K562 (cell line): ENCODE measurements around the gene CAMK2G. TPM values are rescaled to one million over a fixed set of nuclear protein-coding genes. Genes with fewer than 3 reads are reported as not detected.

ENCODE experiments used
- ATAC-seq: fragments of 200-7000 bp; cut with Tn5 transposase; 3 replicates; pipeline ENCODE4 v1.9.1; 2020; ENCODE audit warnings: moderate library complexity
- BruUV-seq: library from RNA; stranded (reverse); fragments of 400-500 nt; replicated peaks from 2 replicates; lab custom pipeline; 2021; lab: Mats Ljungman, UMichigan
- CTCF ChIA-PET: fragments of 300-600 bp; formaldehyde crosslinking; extraction: SDS; loops from one replicate; lab custom pipeline; 2021; ENCODE audit warnings: low intra/inter-chr PET ratio; lab: Yijun Ruan, JAX
- POLR2A ChIA-PET: fragments of 300-600, 350-650 bp; sonication (Branson Sonifier 250); formaldehyde crosslinking; extraction: SDS; loops from one replicate; lab custom pipeline; 2021; ENCODE audit warnings: antibody characterized with exemption, inconsistent platforms; lab: Yijun Ruan, JAX
- DNase-seq, 4 experiments: peaks; one replicate each; pipeline versions ENCODE4 v3.0.0 to v3.0.0-alpha.2; 2011 to 2018; ENCODE audit warnings: low spot score in 3 of 4, mixed read lengths in 3 of 4; ENCODE audit errors: extremely low read depth in 1 of 4
- FAIRE-seq: peaks from 2 replicates; lab custom pipeline; 2011; peaks lifted over from hg19 to GRCh38; lab: Jason Lieb, UNC
- H2AFZ ChIP-seq: 2 replicates; pipeline ENCODE4 v1.6.0; 2011; ENCODE audit warnings: low read depth, low read length, control low read depth, inconsistent platforms
- H3K27ac ChIP-seq: fragments of 200-600 bp; 3 replicates; pipeline ENCODE4 v1.8.0; 2011; ENCODE audit warnings: low read depth, mild to moderate bottlenecking, control low read depth, inconsistent platforms, low read length, moderate library complexity, mixed read lengths; ENCODE audit errors: extremely low read depth
- H3K27me3 ChIP-seq, 2 experiments: fragments of 300-600 bp in 1 of 2; 2 replicates in 1 of 2; 3 replicates in 1 of 2; pipeline versions ENCODE4 v1.6.0 to v1.8.0; 2011; ENCODE audit warnings: inconsistent platforms in 2 of 2, low read length in 2 of 2, mild to moderate bottlenecking in 1 of 2, mixed read lengths in 1 of 2, moderate library complexity in 1 of 2; ENCODE audit not compliant: control insufficient read depth in 2 of 2, insufficient read depth in 2 of 2
- H3K36me3 ChIP-seq: fragments of 300-600 bp; 3 replicates; pipeline ENCODE4 v1.8.0; 2011; ENCODE audit warnings: mild to moderate bottlenecking, low read length, inconsistent platforms; ENCODE audit not compliant: control insufficient read depth, insufficient read depth
- H3K4me1 ChIP-seq, 2 experiments: fragments of 200-600 bp in 1 of 2; replicated peaks in 1 of 2; 2 replicates in 1 of 2; 3 replicates in 1 of 2; pipeline versions ENCODE4 v1.5.1 to v1.8.0; 2011; ENCODE audit warnings: inconsistent platforms in 2 of 2, low read length in 2 of 2, mild to moderate bottlenecking in 1 of 2, mixed read lengths in 1 of 2, moderate library complexity in 1 of 2; ENCODE audit not compliant: control insufficient read depth in 2 of 2, insufficient read depth in 2 of 2
- H3K4me2 ChIP-seq: 2 replicates; pipeline ENCODE4 v1.6.1; 2011; ENCODE audit warnings: low read length, control low read depth, inconsistent platforms, mixed read lengths; ENCODE audit not compliant: insufficient read depth
- H3K4me3 ChIP-seq: fragments of 200-600 bp; sonication (generic), shearing (Covaris generic); 2 replicates; pipeline ENCODE4 v1.5.1; 2016; ENCODE audit warnings: control low read depth, inconsistent platforms
- H3K79me2 ChIP-seq: fragments of 200-600 bp; 3 replicates; pipeline ENCODE4 v1.8.0; 2011; ENCODE audit warnings: low read length, inconsistent platforms; ENCODE audit not compliant: control insufficient read depth, insufficient read depth
- H3K9ac ChIP-seq, 2 experiments: 2 replicates each; pipeline versions ENCODE4 v1.6.0 to v1.6.1; 2011; ENCODE audit warnings: low read depth in 2 of 2, low read length in 2 of 2, control low read depth in 1 of 2, inconsistent platforms in 1 of 2, mild to moderate bottlenecking in 1 of 2, mixed read lengths in 1 of 2; ENCODE audit not compliant: insufficient read depth in 1 of 2
- H3K9me1 ChIP-seq: one replicate; pipeline ENCODE4 v1.6.0; 2011; ENCODE audit warnings: inconsistent platforms, mild to moderate bottlenecking, low read length, moderate library complexity; ENCODE audit not compliant: control insufficient read depth, insufficient read depth
- H3K9me3 ChIP-seq: replicated peaks from 2 replicates; pipeline ENCODE4 v1.5.1; 2011; ENCODE audit warnings: low read depth, low read length, inconsistent platforms; ENCODE audit not compliant: control insufficient read depth, insufficient read depth
- H4K20me1 ChIP-seq: replicated peaks from 2 replicates; pipeline ENCODE4 v1.6.1; 2011; ENCODE audit warnings: low read length, inconsistent platforms, mixed read lengths; ENCODE audit not compliant: control insufficient read depth, insufficient read depth
- E2F6 ChIP-seq, 2 experiments: IDR thresholded peaks; 2 replicates each; pipeline ENCODE4 v1.6.1; 2011; ENCODE audit warnings: borderline replicate concordance in 1 of 2, control low read depth in 1 of 2, low read depth in 1 of 2, low read length in 1 of 2, mild to moderate bottlenecking in 1 of 2, mixed read lengths in 1 of 2, moderate library complexity in 1 of 2; ENCODE audit not compliant: insufficient read depth in 1 of 2, insufficient read length in 1 of 2, poor library complexity in 1 of 2, severe bottlenecking in 1 of 2; ENCODE audit errors: extremely low read depth in 1 of 2
- EHMT2 ChIP-seq: fragments of 450-650 bp; IDR thresholded peaks from 2 replicates; pipeline ENCODE4 v1.6.1; 2018; ENCODE audit warnings: antibody characterized with exemption
- HDAC2 ChIP-seq: fragments of 450-650 bp; IDR thresholded peaks from 2 replicates; pipeline ENCODE4 v1.6.1; 2016; ENCODE audit warnings: mild to moderate bottlenecking
- MAZ ChIP-seq, 2 experiments: fragments of 450-650 bp in 1 of 2; sonication (generic) in 1 of 2; formaldehyde crosslinking; IDR thresholded peaks in 1 of 2; conservative IDR thresholded peaks in 1 of 2; 2 replicates each; pipeline versions ENCODE4 v1.4.0 to v1.5.0; 2020; ENCODE audit warnings: mild to moderate bottlenecking in 1 of 2, missing genetic modification reagents in 1 of 2
- MLLT1 ChIP-seq, 2 experiments: fragments of 450-650 bp; IDR thresholded peaks; 2 replicates each; pipeline ENCODE4 v1.6.1; 2016
- PCBP1 ChIP-seq: fragments of 200-400 bp; formaldehyde crosslinking; IDR thresholded peaks from 2 replicates; pipeline ENCODE4 v1.6.1; 2018; ENCODE audit warnings: mild to moderate bottlenecking, low read depth, low read length; ENCODE audit not compliant: poor library complexity, severe bottlenecking
- PTRF ChIP-seq: fragments of 450-650 bp; IDR thresholded peaks from 2 replicates; pipeline ENCODE4 v1.6.1; 2016; ENCODE audit warnings: mild to moderate bottlenecking, missing genetic modification characterization, missing compliant biosample characterization
- RAD21 ChIP-seq, 2 experiments: fragments of 250-450 bp in 1 of 2; fragments of 450-650 bp in 1 of 2; sonication (Bioruptor Pico) in 1 of 2; formaldehyde crosslinking in 1 of 2; IDR thresholded peaks in 1 of 2; conservative IDR thresholded peaks in 1 of 2; 2 replicates each; pipeline versions ENCODE4 v1.4.0 to v1.8.0; 2020 to 2022; ENCODE audit warnings: mild to moderate bottlenecking in 2 of 2, moderate library complexity in 1 of 2
- SMAD4 ChIP-seq: fragments of 250-450 bp; sonication (Bioruptor Pico); conservative IDR thresholded peaks from 2 replicates; pipeline ENCODE4 v1.8.0; 2021; ENCODE audit warnings: inconsistent platforms, mild to moderate bottlenecking, moderate library complexity
- SPI1 ChIP-seq: IDR thresholded peaks from 2 replicates; pipeline ENCODE4 v1.6.1; 2011; ENCODE audit warnings: low read depth, low read length, control low read depth, borderline replicate concordance
- ZFX ChIP-seq: sonication (generic); formaldehyde crosslinking; IDR thresholded peaks from 2 replicates; pipeline ENCODE4 v1.8.0; 2022; ENCODE audit warnings: mild to moderate bottlenecking, missing genetic modification reagents, moderate library complexity
- ZNF512 ChIP-seq: IDR thresholded peaks from 2 replicates; pipeline ENCODE4 v1.6.1; 2016; ENCODE audit warnings: missing genetic modification characterization, missing compliant biosample characterization
- WGBS: fragments of 100-300 bp; shearing (Covaris generic); methylation state at CpG from one replicate; pipeline ENCODE4 v1.1.6; 2016; ENCODE audit warnings: low coverage, mixed read lengths; ENCODE audit not compliant: insufficient coverage; ENCODE audit errors: missing lambda C conversion rate; 5-methylcytosine and 5-hydroxymethylcytosine counted together
- in situ Hi-C: fragments of 300-500 bp; cut with MboI; formaldehyde crosslinking; loops from 4 replicates; pipeline ENCODE4 v1.15.0; 2018; ENCODE audit warnings: inconsistent platforms, mixed read lengths
- intact Hi-C: fragments of 100-400 bp; cut with micrococcal nuclease; formaldehyde crosslinking; loops from 2 replicates; pipeline ENCODE4 v1.14.2; 2022
- polyA plus RNA-seq, 8 experiments: library from polyadenylated mRNA; depleted of rRNA in 4 of 8; stranded (reverse) in 5 of 8; unstranded in 3 of 8; fragments of >200 nt; fragmentation: Nextera tagmentation in 2 of 8; fragmentation: Illumina TruSeq in 1 of 8; extraction: Ambion mirVana in 2 of 8; extraction: Trizol in 1 of 8; gene quantifications; 2 replicates each; pipeline versions ENCODE4 v1.2.1 to v1.2.3, GENCODE V29; 2011 to 2014; ENCODE audit warnings: inconsistent platforms in 1 of 8, missing spikeins in 1 of 8
- total RNA-seq, 7 experiments: library from RNA; depleted of rRNA in 6 of 7; stranded (reverse); fragments of >200 nt in 6 of 7; fragmentation: Illumina TruSeq in 2 of 7; extraction: Trizol in 2 of 7; gene quantifications; 2 replicates each; pipeline versions ENCODE4 v1.2.1 to v1.2.3, GENCODE V29; 2011 to 2021; ENCODE audit warnings: low replicate concordance in 1 of 7

CAMK2G gene
- total and polyA plus RNA-seq, 9 of the 15 experiments (the other 6 are each of a cell fraction or from before 2014, with no cell fraction given) = 9.0 to 37.9 (median 32.6) TPM

GRCh38 chr10:73889014-73889413, 14.7 kb upstream of the CAMK2G start:
- Histone ChIP-seq H3K4me2 (no peak overlapping the region), H2AFZ (no peak overlapping the region; the same call in 1 of the 2 replicates), H4K20me1 (no peaks in the 10 kb centered on the region), H3K79me2 (no peaks in the 10 kb centered on the region), H3K9me1 (no peaks in the 10 kb centered on the region), H3K9me3 (no peaks in the 10 kb centered on the region), H3K27me3 (no peaks in the 10 kb centered on the region), H3K4me3 (no peak overlapping the region), H3K27ac (no peak overlapping the region), H3K36me3 (no peaks in the 10 kb centered on the region), H3K4me1 (peaks cover 22 to 29% of the 10 kb centered on the region in 2 experiments), H3K9ac (peak overlapping the region in 1 of 2 experiments; percentile 77; a peak in 2 of 4 replicates)
- ChIA-PET POLR2A (interaction anchor here (0.6 to 3.2 kb wide), 11 partner anchors 10 to 345 kb away, joined by 3 to 12 read pairs (median 4); no protein-coding TSS in a partner anchor), CTCF (no interaction called here)
- TF ChIP-seq MAZ (CRISPR knock-in tag; conservative IDR thresholded peaks at IDR 0.05 in 1 of 2, IDR thresholded peaks at IDR 0.05 in 1 of 2) (0 out of 4 replicates have a peak, but pooled peaks of 1 of the 2 experiments have one; percentile 14), EHMT2 (no peak), PCBP1 (no peak), ZFX (CRISPR knock-in tag) (peak; percentile 15; the same call in 1 of the 2 replicates), SMAD4 (CRISPR knock-in tag) (no peak), SPI1 (0 out of 2 replicates have a peak, but pooled peaks have one; percentile 1), HDAC2 (no peak), ZNF512 (peak; percentile 54), MLLT1 (IDR thresholded peaks at IDR 0.05) (peak in 1 of 2 experiments; percentile 57; a peak in 2 of 4 replicates), E2F6 (IDR thresholded peaks at IDR 0.05; ENCODE audit: borderline replicate concordance in 1 of 2, extremely low read depth in 1 of 2, insufficient read depth in 1 of 2, insufficient read length in 1 of 2, low read depth in 1 of 2, low read length in 1 of 2, poor library complexity in 1 of 2, severe bottlenecking in 1 of 2) (peak in 1 of 2 experiments; percentile 15), RAD21 (CRISPR knock-in tag; conservative IDR thresholded peaks at IDR 0.05 in 1 of 2, IDR thresholded peaks at IDR 0.05 in 1 of 2) (peak in 1 of 2 experiments; percentile 18; a peak in 1 of 4 replicates), PTRF (tag) (no peak)
- no TSS peak for BruUV-seq
- FAIRE-seq (no peak), DNase-seq (peak in 1 of 4 experiments; percentile 45), ATAC-seq (no peak; the same call in 1 of the 3 replicates)
- 60% methylated on average over 7 of the region's 7 CpGs for WGBS
- in situ Hi-C loops = loop anchor here (5.0 to 10.0 kb wide), 3 partner anchors 46 to 346 kb away; no protein-coding TSS in a partner anchor
- intact Hi-C loops = loop anchor here (5.0 kb wide), 1 partner anchor 348 kb away; no protein-coding TSS in a partner anchor
